ENCODE data around the gene ZNF574.

DNA sequence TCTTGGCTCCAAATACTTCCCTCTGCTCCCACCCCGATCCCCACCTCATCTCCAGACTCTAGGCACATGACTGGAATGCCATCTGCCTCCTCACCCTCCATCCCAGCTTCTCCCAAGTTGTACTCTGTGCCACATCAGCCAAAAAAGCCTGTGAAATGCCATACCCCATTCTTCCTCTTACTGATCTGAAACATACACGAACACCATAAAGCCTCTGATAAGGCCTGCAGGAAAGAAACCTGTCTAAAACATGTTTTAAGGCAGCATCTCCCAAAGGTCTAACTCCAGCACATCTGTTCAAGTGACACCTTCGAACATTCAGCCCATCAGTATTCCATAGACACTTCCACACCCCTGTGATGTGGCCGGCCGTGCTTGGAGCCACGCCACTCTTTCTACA lies 11.5 kb upstream of the ZNF574 start:
- TF ChIP-seq CTCF (IDR thresholded peaks at IDR 0.05) (no peak), POLR2A (IDR thresholded peaks at IDR 0.05) (no peak)
